K562 (cell line): ENCODE measurements around the gene HBG1. TPM values are rescaled to one million over a fixed set of nuclear protein-coding genes. Genes with fewer than 3 reads are reported as not detected.

Experiments
- ATAC-seq: fragments of 200-7000 bp; cut with Tn5 transposase; 3 replicates; pipeline ENCODE4 v1.9.1; 2020; ENCODE audit warnings: moderate library complexity
- BruUV-seq: library from RNA; stranded (reverse); fragments of 400-500 nt; replicated peaks from 2 replicates; lab custom pipeline; 2021; lab: Mats Ljungman, UMichigan
- CTCF ChIA-PET: fragments of 300-600 bp; formaldehyde crosslinking; extraction: SDS; loops from one replicate; lab custom pipeline; 2021; ENCODE audit warnings: low intra/inter-chr PET ratio; lab: Yijun Ruan, JAX
- POLR2A ChIA-PET: fragments of 300-600, 350-650 bp; sonication (Branson Sonifier 250); formaldehyde crosslinking; extraction: SDS; loops from one replicate; lab custom pipeline; 2021; ENCODE audit warnings: antibody characterized with exemption, inconsistent platforms; lab: Yijun Ruan, JAX
- DNase-seq, 4 experiments: peaks; one replicate each; pipeline versions ENCODE4 v3.0.0 to v3.0.0-alpha.2; 2011 to 2018; ENCODE audit warnings: low spot score in 3 of 4, mixed read lengths in 3 of 4; ENCODE audit errors: extremely low read depth in 1 of 4
- FAIRE-seq: peaks from 2 replicates; lab custom pipeline; 2011; peaks lifted over from hg19 to GRCh38; lab: Jason Lieb, UNC
- H2AFZ ChIP-seq: 2 replicates; pipeline ENCODE4 v1.6.0; 2011; ENCODE audit warnings: low read depth, low read length, control low read depth, inconsistent platforms
- H3K27ac ChIP-seq: fragments of 200-600 bp; 3 replicates; pipeline ENCODE4 v1.8.0; 2011; ENCODE audit warnings: low read depth, mild to moderate bottlenecking, control low read depth, inconsistent platforms, low read length, moderate library complexity, mixed read lengths; ENCODE audit errors: extremely low read depth
- H3K27me3 ChIP-seq, 2 experiments: fragments of 300-600 bp in 1 of 2; 2 replicates in 1 of 2; 3 replicates in 1 of 2; pipeline versions ENCODE4 v1.6.0 to v1.8.0; 2011; ENCODE audit warnings: inconsistent platforms in 2 of 2, low read length in 2 of 2, mild to moderate bottlenecking in 1 of 2, mixed read lengths in 1 of 2, moderate library complexity in 1 of 2; ENCODE audit not compliant: control insufficient read depth in 2 of 2, insufficient read depth in 2 of 2
- H3K36me3 ChIP-seq: fragments of 300-600 bp; 3 replicates; pipeline ENCODE4 v1.8.0; 2011; ENCODE audit warnings: mild to moderate bottlenecking, low read length, inconsistent platforms; ENCODE audit not compliant: control insufficient read depth, insufficient read depth
- H3K4me1 ChIP-seq, 2 experiments: fragments of 200-600 bp in 1 of 2; replicated peaks in 1 of 2; 2 replicates in 1 of 2; 3 replicates in 1 of 2; pipeline versions ENCODE4 v1.5.1 to v1.8.0; 2011; ENCODE audit warnings: inconsistent platforms in 2 of 2, low read length in 2 of 2, mild to moderate bottlenecking in 1 of 2, mixed read lengths in 1 of 2, moderate library complexity in 1 of 2; ENCODE audit not compliant: control insufficient read depth in 2 of 2, insufficient read depth in 2 of 2
- H3K4me2 ChIP-seq: 2 replicates; pipeline ENCODE4 v1.6.1; 2011; ENCODE audit warnings: low read length, control low read depth, inconsistent platforms, mixed read lengths; ENCODE audit not compliant: insufficient read depth
- H3K4me3 ChIP-seq: fragments of 200-600 bp; sonication (generic), shearing (Covaris generic); 2 replicates; pipeline ENCODE4 v1.5.1; 2016; ENCODE audit warnings: control low read depth, inconsistent platforms
- H3K79me2 ChIP-seq: fragments of 200-600 bp; 3 replicates; pipeline ENCODE4 v1.8.0; 2011; ENCODE audit warnings: low read length, inconsistent platforms; ENCODE audit not compliant: control insufficient read depth, insufficient read depth
- H3K9ac ChIP-seq, 2 experiments: 2 replicates each; pipeline versions ENCODE4 v1.6.0 to v1.6.1; 2011; ENCODE audit warnings: low read depth in 2 of 2, low read length in 2 of 2, control low read depth in 1 of 2, inconsistent platforms in 1 of 2, mild to moderate bottlenecking in 1 of 2, mixed read lengths in 1 of 2; ENCODE audit not compliant: insufficient read depth in 1 of 2
- H3K9me1 ChIP-seq: one replicate; pipeline ENCODE4 v1.6.0; 2011; ENCODE audit warnings: inconsistent platforms, mild to moderate bottlenecking, low read length, moderate library complexity; ENCODE audit not compliant: control insufficient read depth, insufficient read depth
- H3K9me3 ChIP-seq: replicated peaks from 2 replicates; pipeline ENCODE4 v1.5.1; 2011; ENCODE audit warnings: low read depth, low read length, inconsistent platforms; ENCODE audit not compliant: control insufficient read depth, insufficient read depth
- H4K20me1 ChIP-seq: replicated peaks from 2 replicates; pipeline ENCODE4 v1.6.1; 2011; ENCODE audit warnings: low read length, inconsistent platforms, mixed read lengths; ENCODE audit not compliant: control insufficient read depth, insufficient read depth
- DPF2 ChIP-seq: fragments of 450-650 bp; IDR thresholded peaks from 2 replicates; pipeline ENCODE4 v1.6.1; 2016
- ELK1 ChIP-seq: sonication (generic); formaldehyde crosslinking; IDR thresholded peaks from 2 replicates; pipeline ENCODE4 v1.8.1; 2022; ENCODE audit warnings: missing genetic modification reagents
- FUS ChIP-seq: fragments of 200-400 bp; formaldehyde crosslinking; optimal IDR thresholded peaks from 2 replicates; pipeline ENCODE3; 2017; ENCODE audit warnings: low read depth, low read length
- GATAD2A ChIP-seq: fragments of 450-650 bp; IDR thresholded peaks from 2 replicates; pipeline ENCODE4 v1.6.1; 2017
- KDM2B ChIP-seq: fragments of 250-450 bp; sonication (Bioruptor Pico); IDR thresholded peaks from 2 replicates; pipeline ENCODE4 v1.8.0; 2021; ENCODE audit warnings: mild to moderate bottlenecking, moderate library complexity
- MTA1 ChIP-seq: fragments of 450-650 bp; IDR thresholded peaks from 2 replicates; pipeline ENCODE4 v1.6.1; 2017; ENCODE audit warnings: borderline replicate concordance
- MXD1 ChIP-seq: fragments of 250-450 bp; sonication (Bioruptor Pico); IDR thresholded peaks from 2 replicates; pipeline ENCODE4 v1.8.0; 2021; ENCODE audit warnings: borderline replicate concordance, mild to moderate bottlenecking, moderate library complexity; ENCODE audit not compliant: poor library complexity, severe bottlenecking
- POLR2A ChIP-seq: fragments of 450-650 bp; conservative IDR thresholded peaks from 2 replicates; pipeline ENCODE4 v1.6.1; 2016
- POLR2H ChIP-seq: IDR thresholded peaks from 2 replicates; pipeline ENCODE4 v1.6.1; 2016; ENCODE audit warnings: missing genetic modification characterization, low read depth, mild to moderate bottlenecking, control low read depth, missing compliant biosample characterization, moderate library complexity
- PURB ChIP-seq: sonication (generic); formaldehyde crosslinking; IDR thresholded peaks from 2 replicates; pipeline ENCODE4 v1.9.0; 2021; ENCODE audit warnings: low read depth, mild to moderate bottlenecking, missing genetic modification reagents
- SNIP1 ChIP-seq: fragments of 450-650 bp; IDR thresholded peaks from 2 replicates; pipeline ENCODE4 v1.7.1; 2017; ENCODE audit warnings: low read depth, mild to moderate bottlenecking
- SP1 ChIP-seq: sonication (generic); formaldehyde crosslinking; IDR thresholded peaks from 2 replicates; pipeline ENCODE4 v1.8.1; 2022; ENCODE audit warnings: mild to moderate bottlenecking, missing genetic modification reagents
- STAT6 ChIP-seq: sonication (generic); formaldehyde crosslinking; IDR thresholded peaks from 2 replicates; pipeline ENCODE4 v1.8.1; 2023; ENCODE audit warnings: mild to moderate bottlenecking, missing genetic modification reagents
- THRA ChIP-seq: fragments of 450-650 bp; IDR thresholded peaks from 2 replicates; pipeline ENCODE4 v1.6.1; 2017; ENCODE audit warnings: mild to moderate bottlenecking, moderate library complexity
- ZBTB2 ChIP-seq: fragments of 450-650 bp; IDR thresholded peaks from 2 replicates; pipeline ENCODE4 v1.6.1; 2016; ENCODE audit warnings: antibody characterized with exemption
- in situ Hi-C: fragments of 300-500 bp; cut with MboI; formaldehyde crosslinking; loops from 4 replicates; pipeline ENCODE4 v1.15.0; 2018; ENCODE audit warnings: inconsistent platforms, mixed read lengths
- intact Hi-C: fragments of 100-400 bp; cut with micrococcal nuclease; formaldehyde crosslinking; loops from 2 replicates; pipeline ENCODE4 v1.14.2; 2022
- polyA plus RNA-seq, 8 experiments: library from polyadenylated mRNA; depleted of rRNA in 4 of 8; stranded (reverse) in 5 of 8; unstranded in 3 of 8; fragments of >200 nt; fragmentation: Nextera tagmentation in 2 of 8; fragmentation: Illumina TruSeq in 1 of 8; extraction: Ambion mirVana in 2 of 8; extraction: Trizol in 1 of 8; gene quantifications; 2 replicates each; pipeline versions ENCODE4 v1.2.1 to v1.2.3, GENCODE V29; 2011 to 2014; ENCODE audit warnings: inconsistent platforms in 1 of 8, missing spikeins in 1 of 8
- total RNA-seq, 7 experiments: library from RNA; depleted of rRNA in 6 of 7; stranded (reverse); fragments of >200 nt in 6 of 7; fragmentation: Illumina TruSeq in 2 of 7; extraction: Trizol in 2 of 7; gene quantifications; 2 replicates each; pipeline versions ENCODE4 v1.2.1 to v1.2.3, GENCODE V29; 2011 to 2021; ENCODE audit warnings: low replicate concordance in 1 of 7

Gene HBG1
- total and polyA plus RNA-seq, 9 of the 15 experiments (the other 6 are each of a cell fraction or from before 2014, with no cell fraction given), result 1,066 to 16,338 (median 4,898) TPM

GRCh38 chr11:5240056-5240455 lies 9.6 kb downstream of the HBG1 start (continued):
- no peak for TF ChIP-seq ZBTB2
- TF ChIP-seq POLR2A, result 0 out of 2 replicates have a peak, but pooled peaks have one; percentile 6
- no peak for TF ChIP-seq STAT6 (CRISPR knock-in tag)
- no peak for TF ChIP-seq ELK1 (CRISPR knock-in tag)

GRCh38 chr11:5239046-5239445 lies 10.6 kb downstream of the HBG1 start:
- peaks cover 46% of the 10 kb centered on the region for H3K79me2 ChIP-seq
- H3K9ac ChIP-seq, result 0 out of 4 replicates have a peak overlapping the region, but pooled peaks of 1 of the 2 experiments have one; percentile 70
- FAIRE-seq (no peak), DNase-seq (no peak), ATAC-seq (no peak)
- intact Hi-C loops, result no loop called here
- H4K20me1 ChIP-seq, result no peaks in the 10 kb centered on the region
- H2AFZ ChIP-seq, result no peak overlapping the region
- no peaks in the 10 kb centered on the region for H3K9me1 ChIP-seq
- in situ Hi-C loops, result no loop called here
- H3K27ac ChIP-seq, result no peak overlapping the region; the same call in 2 of the 3 replicates
- H3K4me3 ChIP-seq, result no peak overlapping the region
- peaks cover 8 to 48% of the 10 kb centered on the region in 2 experiments for H3K4me1 ChIP-seq
- POLR2A ChIA-PET, result interaction anchor here (1.0 to 1.6 kb wide), 4 partner anchors 9 to 50 kb away, joined by 3 to 5 read pairs (median 4); no protein-coding TSS in a partner anchor
- no TSS peak for BruUV-seq
- CTCF ChIA-PET, result no interaction called here
- H3K27me3 ChIP-seq, result no peaks in the 10 kb centered on the region
- H3K4me2 ChIP-seq, result no peak overlapping the region
- H3K36me3 ChIP-seq, result peaks cover 2% of the 10 kb centered on the region; the same call in 2 of the 3 replicates
- H3K9me3 ChIP-seq, result no peaks in the 10 kb centered on the region
- TF ChIP-seq SNIP1 (no peak), THRA (no peak), GATAD2A (no peak), POLR2H (tag) (no peak), FUS (no peak), MTA1 (no peak), POLR2A (no peak), MXD1 (CRISPR knock-in tag) (no peak), SP1 (no peak), KDM2B (CRISPR knock-in tag) (no peak), PURB (CRISPR knock-in tag) (no peak), DPF2 (no peak)
